Omental fat pad (tissue), 4 donors: ENCODE measurements around the gene OS9. TPM values are rescaled to one million over a fixed set of nuclear protein-coding genes. Genes with fewer than 3 reads are reported as not detected.
"Not testable (repeated sequence)": the region's sequence is repeated elsewhere in the genome, so short reads cannot be mapped to it uniquely, and the experiment has no call there.

Experiments used
- ATAC-seq: fragments of 150-250 bp; one replicate; pipeline ENCODE4 v1.9.1; 2016; ENCODE audit warnings: mild to moderate bottlenecking, moderate library complexity; ENCODE audit not compliant: low FRiP score
- DNase-seq: peaks from one replicate; pipeline ENCODE4 v3.0.0-alpha.2; 2019; ENCODE audit warnings: low spot score
- total RNA-seq, 4 donors: library from RNA; depleted of rRNA; stranded (reverse); fragments of >200 nt; gene quantifications; one replicate each; pipeline ENCODE4 v1.1.0, GENCODE V29; 2016
- TF ChIP-seq, protein P1 (sequence below), 3 donors: fragments of 450-650 bp; IDR thresholded peaks; one replicate each; pipeline ENCODE4 v1.5.1; 2016 to 2017; ENCODE audit warnings: antibody characterized with exemption in 3 of 3, mild to moderate bottlenecking in 3 of 3, moderate library complexity in 2 of 3

Gene OS9
- total RNA-seq, 4 donors from 2014 or later = 259 to 325 (median 286) TPM

GRCh38 chr12:57698414-57698813 is 4.5 kb downstream of the OS9 start:
- TF ChIP-seq, protein P1, sequence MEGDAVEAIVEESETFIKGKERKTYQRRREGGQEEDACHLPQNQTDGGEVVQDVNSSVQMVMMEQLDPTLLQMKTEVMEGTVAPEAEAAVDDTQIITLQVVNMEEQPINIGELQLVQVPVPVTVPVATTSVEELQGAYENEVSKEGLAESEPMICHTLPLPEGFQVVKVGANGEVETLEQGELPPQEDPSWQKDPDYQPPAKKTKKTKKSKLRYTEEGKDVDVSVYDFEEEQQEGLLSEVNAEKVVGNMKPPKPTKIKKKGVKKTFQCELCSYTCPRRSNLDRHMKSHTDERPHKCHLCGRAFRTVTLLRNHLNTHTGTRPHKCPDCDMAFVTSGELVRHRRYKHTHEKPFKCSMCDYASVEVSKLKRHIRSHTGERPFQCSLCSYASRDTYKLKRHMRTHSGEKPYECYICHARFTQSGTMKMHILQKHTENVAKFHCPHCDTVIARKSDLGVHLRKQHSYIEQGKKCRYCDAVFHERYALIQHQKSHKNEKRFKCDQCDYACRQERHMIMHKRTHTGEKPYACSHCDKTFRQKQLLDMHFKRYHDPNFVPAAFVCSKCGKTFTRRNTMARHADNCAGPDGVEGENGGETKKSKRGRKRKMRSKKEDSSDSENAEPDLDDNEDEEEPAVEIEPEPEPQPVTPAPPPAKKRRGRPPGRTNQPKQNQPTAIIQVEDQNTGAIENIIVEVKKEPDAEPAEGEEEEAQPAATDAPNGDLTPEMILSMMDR (IDR thresholded peaks at IDR 0.05) = no peak
- ATAC-seq (no peak), DNase-seq (no peak)

GRCh38 chr12:57700317-57700716 is 6.4 kb downstream of the OS9 start:
- TF ChIP-seq, protein P1 (IDR thresholded peaks at IDR 0.05) = no peak
- DNase-seq (no peak), ATAC-seq (no peak)

DNA sequence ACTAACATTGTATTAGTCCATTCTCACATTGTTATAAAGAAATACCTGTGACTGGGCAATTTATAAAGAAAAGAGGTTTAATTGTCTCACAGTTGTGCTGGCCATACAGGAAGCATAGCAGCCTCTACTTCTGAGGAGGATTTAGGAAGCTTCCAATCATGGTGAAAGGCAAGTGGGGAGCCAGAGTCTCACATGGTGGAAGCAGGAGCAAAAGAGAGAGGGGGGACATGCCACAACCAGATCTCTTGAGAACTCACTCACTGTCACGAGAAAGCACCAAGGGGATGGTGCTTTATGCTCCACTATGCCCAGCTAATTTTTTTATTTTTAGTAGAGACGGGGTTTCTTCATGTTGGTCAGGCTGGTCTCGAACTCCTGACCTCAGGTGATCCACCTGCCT is 13.3 kb downstream of the OS9 start:
- no peak for ATAC-seq
- DNase-seq = no peak
- TF ChIP-seq, protein P1 (IDR thresholded peaks at IDR 0.05) = no peak

DNA sequence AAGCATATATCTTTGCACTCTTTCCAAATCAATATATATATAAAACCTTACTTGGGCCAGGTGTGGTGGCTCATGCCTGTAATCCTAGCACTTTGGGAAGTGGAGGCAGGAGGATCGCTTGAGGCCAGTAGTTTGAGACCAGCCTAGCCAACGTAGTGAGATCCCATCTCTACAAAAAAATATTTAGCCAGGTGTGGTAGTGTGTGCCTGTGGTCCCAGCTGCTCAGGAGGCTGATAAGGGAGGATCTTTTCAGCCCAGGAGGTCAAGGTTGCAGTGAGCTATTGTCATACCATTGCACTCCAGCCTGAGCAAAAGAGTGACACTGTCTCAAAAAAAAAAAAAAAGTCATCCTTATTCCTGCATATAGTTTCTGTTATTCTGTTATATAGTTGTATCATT is 14.4 kb downstream of the OS9 start:
- ATAC-seq (no peak), DNase-seq (no peak)
- TF ChIP-seq, protein P1 (IDR thresholded peaks at IDR 0.05) = no peak

DNA sequence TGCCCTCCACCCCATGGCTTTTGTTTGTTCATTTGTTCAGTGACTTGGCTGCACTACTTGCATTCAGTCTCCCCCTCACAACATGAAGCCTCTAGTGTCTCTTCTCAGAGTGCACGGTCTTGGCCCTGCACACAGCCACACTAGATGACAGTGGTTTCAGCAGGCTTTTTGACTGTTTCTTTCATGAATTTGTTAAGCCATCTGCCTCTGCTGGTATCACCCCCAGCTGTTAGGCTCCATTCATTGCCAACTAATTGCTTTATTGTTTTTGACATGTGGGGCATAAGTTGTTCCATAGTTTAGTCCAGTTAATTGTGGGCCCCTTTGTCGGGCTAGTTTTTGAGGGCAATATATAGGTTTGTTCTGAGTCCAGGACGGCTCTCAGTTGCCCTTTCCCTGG is 18.8 kb downstream of the OS9 start:
- DNase-seq (no peak), ATAC-seq (no peak)
- TF ChIP-seq, protein P1 (IDR thresholded peaks at IDR 0.05) = no peak

DNA sequence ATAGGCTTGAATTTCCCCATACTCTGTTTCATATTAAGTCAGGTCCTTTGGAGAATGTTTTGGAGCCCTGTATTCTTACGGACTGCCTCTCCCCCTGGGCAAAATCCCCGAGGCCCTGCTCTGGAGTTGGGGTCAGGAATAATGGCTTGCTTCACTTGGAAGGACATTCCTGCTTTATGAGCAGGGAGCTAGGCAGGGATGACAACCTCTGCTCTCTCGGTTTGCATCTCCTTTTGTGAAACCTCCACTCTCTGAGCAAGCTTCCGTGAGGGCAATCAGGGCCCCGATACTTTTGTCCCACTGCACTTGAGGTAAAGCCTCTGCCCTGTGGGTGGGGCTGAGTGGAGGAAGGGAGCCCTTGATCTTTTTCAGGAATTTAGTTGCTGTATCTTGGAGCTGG is 19.3 kb downstream of the OS9 start:
- no peak for DNase-seq
- TF ChIP-seq, protein P1 (IDR thresholded peaks at IDR 0.05) = no peak
- ATAC-seq = no peak

DNA sequence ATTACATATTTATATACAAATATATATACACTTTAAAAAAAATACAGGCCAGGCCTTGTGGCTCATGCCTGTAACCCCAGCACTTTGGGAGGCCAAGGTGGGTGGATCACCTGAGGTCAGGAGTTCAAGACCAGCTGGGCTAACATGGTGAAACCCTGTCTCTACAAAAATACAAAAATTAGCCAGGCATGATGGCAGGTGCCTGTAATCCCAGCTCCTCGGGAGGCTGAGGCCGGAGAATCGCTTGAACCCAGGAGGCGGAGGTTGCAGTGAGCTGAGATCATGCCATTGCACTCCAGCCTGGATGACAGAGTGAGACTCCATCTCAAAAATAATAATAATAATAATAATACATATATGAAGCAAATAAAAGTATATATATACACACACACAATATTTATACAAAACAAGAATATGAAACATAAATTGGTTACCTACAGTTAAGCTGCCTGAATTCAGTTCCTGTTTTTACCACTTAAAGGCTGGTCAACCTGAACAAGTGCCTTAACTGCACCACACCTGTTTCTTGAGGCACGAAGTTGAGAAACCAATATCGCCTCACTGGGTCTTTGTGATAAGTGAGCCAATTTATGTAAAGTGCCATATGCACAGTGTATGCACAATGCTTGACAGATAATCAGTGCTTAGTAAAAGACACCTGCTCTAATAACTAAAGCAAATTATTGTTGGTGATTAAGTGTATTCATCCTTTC is 21.3 kb downstream of the OS9 start:
- DNase-seq, ATAC-seq: not testable (repeated sequence)
